GM12864 (cell line): ENCODE data around the gene POGK.

Source experiments
- DNase-seq: peaks from one replicate; pipeline ENCODE4 v3.0.0-alpha.2; 2011; ENCODE audit warnings: low read depth
- H3K4me3 ChIP-seq: 2 replicates; pipeline ENCODE4 v1.5.1; 2011; ENCODE audit warnings: mild to moderate bottlenecking, low read depth, low read length, control low read depth
- TF ChIP-seq, protein P1 (sequence below): IDR thresholded peaks from 2 replicates; pipeline ENCODE4 v1.5.1; 2011; ENCODE audit warnings: low read depth, mild to moderate bottlenecking, moderate library complexity, low read length, control low read depth, inconsistent platforms; ENCODE audit errors: missing control alignments

POGK gene

DNA sequence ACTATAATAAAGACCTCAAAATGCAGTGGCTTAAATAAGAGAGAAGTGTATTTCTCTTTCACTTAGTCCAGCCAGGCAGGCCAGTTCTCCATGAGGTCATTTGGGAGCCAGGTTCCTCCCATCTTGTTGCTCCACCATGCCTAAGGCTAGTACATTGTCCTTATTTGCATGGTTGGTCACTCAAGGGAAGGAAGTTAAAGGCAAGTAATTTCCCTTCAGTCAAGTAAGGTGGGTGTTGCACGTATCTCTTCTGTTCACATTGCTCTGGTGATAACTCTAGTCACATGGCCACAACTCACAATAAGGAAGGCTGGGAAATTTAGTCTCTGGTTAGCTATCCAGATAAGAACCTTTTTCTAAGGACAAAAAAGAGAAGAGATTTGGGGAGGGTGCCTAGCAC lies 64.0 kb downstream of the POGK start:
- H3K4me3 ChIP-seq: no peak overlapping the region
- no peak for DNase-seq
- TF ChIP-seq, protein P1, sequence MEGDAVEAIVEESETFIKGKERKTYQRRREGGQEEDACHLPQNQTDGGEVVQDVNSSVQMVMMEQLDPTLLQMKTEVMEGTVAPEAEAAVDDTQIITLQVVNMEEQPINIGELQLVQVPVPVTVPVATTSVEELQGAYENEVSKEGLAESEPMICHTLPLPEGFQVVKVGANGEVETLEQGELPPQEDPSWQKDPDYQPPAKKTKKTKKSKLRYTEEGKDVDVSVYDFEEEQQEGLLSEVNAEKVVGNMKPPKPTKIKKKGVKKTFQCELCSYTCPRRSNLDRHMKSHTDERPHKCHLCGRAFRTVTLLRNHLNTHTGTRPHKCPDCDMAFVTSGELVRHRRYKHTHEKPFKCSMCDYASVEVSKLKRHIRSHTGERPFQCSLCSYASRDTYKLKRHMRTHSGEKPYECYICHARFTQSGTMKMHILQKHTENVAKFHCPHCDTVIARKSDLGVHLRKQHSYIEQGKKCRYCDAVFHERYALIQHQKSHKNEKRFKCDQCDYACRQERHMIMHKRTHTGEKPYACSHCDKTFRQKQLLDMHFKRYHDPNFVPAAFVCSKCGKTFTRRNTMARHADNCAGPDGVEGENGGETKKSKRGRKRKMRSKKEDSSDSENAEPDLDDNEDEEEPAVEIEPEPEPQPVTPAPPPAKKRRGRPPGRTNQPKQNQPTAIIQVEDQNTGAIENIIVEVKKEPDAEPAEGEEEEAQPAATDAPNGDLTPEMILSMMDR: no peak

DNA sequence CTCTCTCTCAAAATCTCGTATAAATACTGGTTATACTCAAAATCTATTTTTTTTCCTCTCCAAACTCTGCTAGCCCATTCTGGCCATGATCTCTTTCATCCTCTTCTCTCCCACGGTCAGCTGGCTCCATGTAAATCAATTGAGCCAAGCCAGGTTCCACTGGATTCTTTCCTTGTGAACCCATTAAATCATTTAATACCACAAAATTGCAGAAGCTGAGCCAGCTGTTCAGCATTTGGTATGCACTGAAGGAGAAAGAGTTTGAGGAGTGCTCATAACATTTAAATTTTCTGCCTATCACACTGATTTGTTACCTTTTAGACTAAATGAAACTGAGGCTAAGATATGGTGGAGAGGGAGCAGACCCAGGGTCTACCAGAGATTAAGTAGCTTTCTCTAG lies 65.9 kb downstream of the POGK start:
- H3K4me3 ChIP-seq: no peak overlapping the region
- no peak for DNase-seq
- TF ChIP-seq, protein P1: no peak

DNA sequence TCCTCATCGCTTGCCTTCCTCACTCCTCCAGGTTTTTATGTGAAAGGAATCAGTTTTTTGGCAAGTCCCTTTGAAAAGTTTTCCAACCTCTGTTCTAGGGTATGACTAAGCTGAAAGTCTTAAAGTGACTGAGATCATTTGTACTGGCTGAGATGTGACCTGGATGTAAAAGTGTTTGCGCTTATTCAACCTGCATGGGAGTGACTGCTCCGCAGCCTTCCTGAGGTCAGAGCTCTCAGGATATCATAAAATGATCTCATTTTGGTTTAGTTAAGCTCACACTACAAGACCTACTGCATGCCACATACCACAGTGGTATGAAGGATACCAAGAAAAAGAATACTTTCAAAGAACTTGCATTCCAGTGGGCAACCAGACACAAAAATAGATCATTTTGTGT lies 66.6 kb downstream of the POGK start:
- TF ChIP-seq, protein P1: no peak
- H3K4me3 ChIP-seq: no peak overlapping the region

More for the DNA sequence above, 66.6 kb downstream of the POGK start:
- no peak for DNase-seq
